Thyroid gland (tissue), 4 donors: Measurements from ENCODE around the gene ABCG8.

Experiments
- POLR2A ChIP-seq, 2 donors: fragments of 450-650 bp; IDR thresholded peaks; one replicate each; pipeline ENCODE4 v1.6.1; 2017; ENCODE audit warnings: antibody characterized with exemption in 2 of 2, mild to moderate bottlenecking in 2 of 2, moderate library complexity in 1 of 2
- TF ChIP-seq, protein P1 (sequence below), 6 experiments: fragments of 200-600 bp in 3 of 6; fragments of 450-650 bp in 3 of 6; sonication (generic) in 3 of 6; IDR thresholded peaks; one replicate each; pipeline ENCODE4 v1.5.1; 2016 to 2019; ENCODE audit warnings: antibody characterized with exemption in 6 of 6, mild to moderate bottlenecking in 2 of 6, inconsistent platforms in 1 of 6, moderate library complexity in 1 of 6

DNA sequence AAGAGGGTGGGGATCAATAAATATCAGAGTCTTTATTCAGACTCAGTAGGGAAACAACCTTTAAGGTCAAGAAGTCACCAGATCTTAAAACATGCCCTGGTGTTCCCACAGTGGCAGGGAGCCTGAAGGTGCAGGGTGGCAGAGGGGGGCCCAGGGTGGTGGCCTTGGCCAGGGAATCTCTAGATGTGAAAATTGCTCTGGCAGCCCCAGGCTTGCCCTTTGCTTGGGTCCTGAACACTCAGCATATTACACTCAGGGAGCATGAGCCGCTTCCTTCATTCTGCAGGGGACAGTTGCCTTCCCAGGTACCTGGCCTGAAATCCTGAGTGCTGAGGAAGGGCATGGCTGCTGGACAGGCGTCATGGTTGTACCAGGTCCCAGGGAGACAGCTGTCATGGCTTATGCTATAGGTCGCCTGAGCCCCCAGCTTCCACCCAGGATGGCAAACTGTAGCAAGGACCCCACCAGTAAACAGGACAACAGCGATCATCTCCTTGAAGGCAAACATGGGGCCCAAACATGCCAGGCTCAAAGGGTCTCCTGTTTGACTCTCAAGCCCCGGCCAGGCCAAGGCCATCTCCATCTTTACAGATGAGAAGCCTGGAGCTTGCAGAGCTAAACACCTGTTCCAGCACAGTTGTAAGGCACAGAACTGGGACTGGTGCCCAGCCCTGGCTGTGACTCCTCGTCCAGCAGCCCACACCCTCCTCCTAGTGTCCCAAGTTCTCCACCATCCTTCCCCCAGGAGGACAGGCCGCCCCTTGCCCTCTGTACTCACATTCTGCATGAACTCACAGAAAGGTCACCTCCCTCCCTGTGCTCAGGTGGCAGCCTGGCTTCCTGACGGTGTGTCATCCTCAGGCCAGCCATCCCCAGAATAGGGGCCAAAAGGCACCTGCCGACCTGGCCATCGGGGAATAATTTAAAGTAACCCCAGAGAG, 14.6 kb downstream of the ABCG8 start:
- TF ChIP-seq, protein P1, sequence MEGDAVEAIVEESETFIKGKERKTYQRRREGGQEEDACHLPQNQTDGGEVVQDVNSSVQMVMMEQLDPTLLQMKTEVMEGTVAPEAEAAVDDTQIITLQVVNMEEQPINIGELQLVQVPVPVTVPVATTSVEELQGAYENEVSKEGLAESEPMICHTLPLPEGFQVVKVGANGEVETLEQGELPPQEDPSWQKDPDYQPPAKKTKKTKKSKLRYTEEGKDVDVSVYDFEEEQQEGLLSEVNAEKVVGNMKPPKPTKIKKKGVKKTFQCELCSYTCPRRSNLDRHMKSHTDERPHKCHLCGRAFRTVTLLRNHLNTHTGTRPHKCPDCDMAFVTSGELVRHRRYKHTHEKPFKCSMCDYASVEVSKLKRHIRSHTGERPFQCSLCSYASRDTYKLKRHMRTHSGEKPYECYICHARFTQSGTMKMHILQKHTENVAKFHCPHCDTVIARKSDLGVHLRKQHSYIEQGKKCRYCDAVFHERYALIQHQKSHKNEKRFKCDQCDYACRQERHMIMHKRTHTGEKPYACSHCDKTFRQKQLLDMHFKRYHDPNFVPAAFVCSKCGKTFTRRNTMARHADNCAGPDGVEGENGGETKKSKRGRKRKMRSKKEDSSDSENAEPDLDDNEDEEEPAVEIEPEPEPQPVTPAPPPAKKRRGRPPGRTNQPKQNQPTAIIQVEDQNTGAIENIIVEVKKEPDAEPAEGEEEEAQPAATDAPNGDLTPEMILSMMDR (IDR thresholded peaks at IDR 0.05): no peak
- no peak for TF ChIP-seq POLR2A (IDR thresholded peaks at IDR 0.05)
